HG03439 (cell line): ENCODE measurements around the gene WIPF3.

Experiments used
- ATAC-seq: cut with Tn5 transposase; IDR thresholded peaks from one replicate; pipeline ENCODE4 v1.9.1; 2021; ENCODE audit warnings: mild to moderate bottlenecking, moderate library complexity; ENCODE audit not compliant: unreplicated experiment

The WIPF3 gene, protein sequence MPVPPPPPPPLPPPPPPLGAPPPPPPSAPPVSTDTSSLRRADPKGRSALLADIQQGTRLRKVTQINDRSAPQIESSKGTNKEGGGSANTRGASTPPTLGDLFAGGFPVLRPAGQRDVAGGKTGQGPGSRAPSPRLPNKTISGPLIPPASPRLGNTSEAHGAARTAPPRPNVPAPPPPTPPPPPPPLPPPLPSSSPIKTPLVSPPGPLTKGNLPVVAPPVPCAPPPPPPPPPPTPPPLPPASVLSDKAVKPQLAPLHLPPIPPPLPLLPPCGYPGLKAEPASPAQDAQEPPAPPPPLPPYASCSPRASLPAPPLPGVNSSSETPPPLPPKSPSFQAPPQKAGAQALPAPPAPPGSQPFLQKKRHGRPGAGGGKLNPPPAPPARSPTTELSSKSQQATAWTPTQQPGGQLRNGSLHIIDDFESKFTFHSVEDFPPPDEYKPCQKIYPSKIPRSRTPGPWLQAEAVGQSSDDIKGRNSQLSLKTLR

DNA sequence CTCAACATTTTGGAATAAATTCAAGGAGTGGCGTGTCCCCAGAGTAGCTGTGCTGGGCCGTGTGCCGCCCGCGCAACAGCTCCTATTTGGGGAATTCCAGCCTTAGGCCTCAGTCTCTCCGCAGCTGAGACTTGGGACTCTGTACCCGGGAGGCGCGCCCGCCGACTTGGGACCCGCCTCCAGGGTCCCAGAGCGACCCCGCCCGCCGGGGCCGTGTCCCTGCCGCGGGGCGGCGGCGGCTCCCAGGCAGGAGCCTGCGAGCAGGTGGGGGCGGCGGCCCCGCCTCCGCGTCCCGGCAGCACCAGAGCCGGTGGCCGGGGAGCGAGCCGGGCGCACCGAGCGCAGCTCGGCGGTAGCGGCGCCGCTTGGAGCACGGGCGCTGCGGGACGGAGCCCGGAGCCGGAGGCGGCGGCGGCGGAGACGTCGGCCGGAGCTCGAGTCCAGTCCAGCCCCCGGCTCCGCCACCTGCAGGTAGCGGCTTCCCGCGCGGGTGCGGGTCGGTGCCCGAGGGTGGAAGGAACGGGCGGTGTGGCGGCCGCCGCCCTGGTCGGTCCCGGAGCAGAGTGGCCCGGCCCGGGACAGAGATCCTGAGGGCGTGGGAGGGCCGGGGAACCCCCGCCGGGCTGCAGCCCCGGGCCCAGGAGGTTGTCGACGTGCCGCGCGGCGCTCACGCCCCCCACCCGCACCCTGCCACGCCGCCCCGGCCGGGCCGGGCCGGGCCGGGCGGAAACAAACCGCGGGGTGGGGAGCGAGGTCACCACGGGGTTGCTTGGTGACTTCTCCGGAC, at the start of gene WIPF3:
Gene WIPF3 (plus strand): TSS at position 301 of the 787 bp plus-strand sequence. CDS start 28,217 bp downstream, outside the sequence.
- ATAC-seq = no peak

DNA sequence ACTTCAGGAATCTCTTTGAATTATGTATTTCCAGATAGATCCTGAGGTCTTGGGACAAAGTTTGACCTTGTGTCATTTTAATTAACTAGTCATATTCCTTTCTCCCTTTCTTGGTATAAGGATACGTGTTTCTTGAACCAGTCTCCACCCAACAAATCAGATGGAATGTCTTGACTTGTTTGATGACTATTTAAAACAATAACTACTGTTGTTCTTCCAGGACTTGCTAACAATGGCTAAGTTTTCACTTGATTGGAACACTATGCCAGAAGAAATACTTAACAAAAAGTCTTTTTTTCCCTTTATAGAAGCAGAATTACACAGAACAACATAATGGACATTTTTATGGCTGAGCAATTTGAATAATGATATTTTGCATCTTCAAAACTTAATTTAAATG, 43.0 kb upstream of the WIPF3 start:
- no peak for ATAC-seq

DNA sequence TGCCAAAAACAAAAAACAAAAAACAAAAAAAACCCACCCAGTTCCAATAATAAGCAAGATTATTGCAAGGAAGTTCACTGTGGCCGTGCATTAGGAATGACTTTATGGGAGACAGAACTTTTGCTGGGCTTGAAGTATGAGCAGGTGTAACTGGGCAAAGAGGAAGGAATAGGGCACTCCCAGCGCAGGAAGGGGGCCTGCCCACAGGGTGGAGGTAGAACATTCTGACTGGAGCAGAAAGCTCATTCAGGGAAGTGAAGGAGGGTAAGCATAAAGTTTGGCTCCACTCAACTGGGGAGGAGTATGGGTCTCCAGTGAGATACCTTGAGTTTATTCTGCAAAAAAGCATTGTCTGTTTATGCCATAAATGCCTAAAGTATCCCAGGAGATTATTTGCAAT, 42.1 kb upstream of the WIPF3 start:
- ATAC-seq = no peak

DNA sequence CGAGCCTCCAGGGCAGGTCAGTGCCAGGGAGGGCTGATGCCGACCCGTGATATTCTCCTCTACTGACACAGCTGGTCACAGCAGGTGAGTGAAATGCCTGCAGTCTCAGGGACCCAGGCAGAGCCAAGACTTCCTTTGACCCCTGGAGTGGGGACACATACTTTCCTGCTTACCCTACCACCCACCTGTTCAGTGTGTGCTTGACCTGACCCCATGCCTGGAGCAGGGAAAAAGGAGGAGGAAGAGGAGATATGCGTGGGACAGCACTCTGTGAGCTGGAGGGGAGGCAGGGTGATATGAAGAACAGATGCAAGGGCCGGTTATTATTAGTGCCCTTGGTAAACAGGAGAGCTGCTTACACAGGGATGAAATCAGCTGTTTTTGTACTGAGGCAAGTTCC, 40.8 kb upstream of the WIPF3 start:
- no peak for ATAC-seq

DNA sequence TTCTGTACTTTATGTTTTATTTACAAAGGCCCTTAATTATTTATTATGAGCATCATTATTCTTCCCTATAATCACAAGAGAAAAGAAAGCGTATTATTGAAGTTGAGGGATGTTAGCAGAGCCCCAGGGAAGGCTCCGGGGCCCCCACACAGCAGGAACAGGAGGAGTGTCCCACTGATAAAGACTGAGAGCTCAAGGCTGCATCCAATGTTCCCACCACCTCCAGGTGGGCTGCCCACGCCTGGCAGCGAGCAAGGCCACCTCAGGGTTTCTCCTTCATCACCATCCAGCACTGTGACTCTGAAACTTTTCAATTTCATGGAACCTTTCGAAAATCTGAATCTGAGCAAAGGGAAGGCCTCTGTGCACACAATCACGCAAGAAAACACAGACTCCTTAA, 35.9 kb upstream of the WIPF3 start:
- ATAC-seq = no peak

DNA sequence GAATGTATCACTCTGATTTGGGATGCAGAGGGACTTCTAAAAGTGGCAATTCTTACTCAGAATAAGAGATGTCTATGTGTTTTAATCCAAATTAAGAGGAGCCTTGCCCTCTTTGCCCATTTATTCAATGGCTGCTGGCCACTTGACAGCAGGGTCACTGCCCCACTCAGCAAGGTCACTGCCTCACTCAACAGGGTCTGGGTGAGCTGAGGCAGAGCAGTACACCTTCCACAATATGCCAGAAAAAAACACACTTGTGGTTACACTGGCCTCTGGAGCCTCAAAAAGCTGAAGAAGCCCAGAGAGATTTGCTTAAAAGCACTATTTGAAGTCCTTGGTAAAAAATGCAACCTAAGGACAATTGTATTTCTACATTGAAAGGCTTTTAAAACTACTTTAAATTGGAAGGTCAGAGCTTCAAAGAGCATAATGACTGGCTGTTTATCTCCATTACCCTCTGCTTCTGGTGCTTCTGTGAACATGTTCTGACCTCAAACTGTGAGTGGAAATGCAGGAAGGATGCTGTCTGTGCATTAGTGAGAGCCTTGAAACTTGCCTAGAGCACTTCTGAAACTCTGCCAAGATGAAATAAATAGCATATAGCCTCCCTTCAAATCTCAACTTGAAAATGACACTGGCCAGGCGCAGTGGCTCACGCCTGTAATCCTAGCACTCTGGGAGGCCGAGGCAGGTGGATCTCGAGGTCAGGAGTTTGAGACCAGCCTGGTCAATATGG, 35.1 kb upstream of the WIPF3 start:
- ATAC-seq = no peak

DNA sequence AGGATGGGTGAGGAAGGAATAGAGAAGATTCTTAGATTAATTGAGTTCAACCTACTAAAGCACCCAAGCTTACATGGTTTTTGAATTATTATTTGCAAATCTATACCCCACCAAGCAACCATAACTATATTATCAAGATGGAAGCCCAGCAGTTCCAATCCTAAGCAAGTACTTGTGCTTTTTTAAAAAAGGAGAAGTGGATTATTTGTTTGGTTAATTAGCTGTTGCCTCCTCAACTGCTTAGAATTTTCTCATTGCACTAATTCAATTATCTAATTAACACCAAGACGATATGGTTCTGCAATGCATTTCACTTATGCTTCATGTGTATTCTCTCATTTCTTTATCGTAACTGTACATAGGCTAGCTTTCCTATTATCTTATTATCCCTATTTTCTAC, 27.3 kb upstream of the WIPF3 start:
- no peak for ATAC-seq

DNA sequence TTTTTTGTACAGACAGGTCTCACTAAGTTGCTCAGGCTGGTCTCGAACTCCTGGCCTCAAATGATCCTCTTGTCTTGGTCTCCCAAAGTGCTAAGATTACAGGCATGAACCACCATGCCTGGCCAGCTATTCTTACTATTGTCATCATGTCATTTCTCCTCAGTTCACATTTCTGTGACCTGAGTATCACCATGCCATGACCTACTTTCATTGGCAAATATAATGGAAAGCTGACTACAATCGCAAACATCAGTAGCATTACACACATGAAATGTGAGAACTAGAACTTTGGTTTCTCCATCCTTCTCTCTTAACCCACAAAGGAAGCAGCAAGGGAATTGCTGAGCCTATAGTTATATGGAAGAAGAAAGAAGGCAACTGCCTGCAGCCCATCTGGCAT, 26.0 kb upstream of the WIPF3 start:
- ATAC-seq = no peak

DNA sequence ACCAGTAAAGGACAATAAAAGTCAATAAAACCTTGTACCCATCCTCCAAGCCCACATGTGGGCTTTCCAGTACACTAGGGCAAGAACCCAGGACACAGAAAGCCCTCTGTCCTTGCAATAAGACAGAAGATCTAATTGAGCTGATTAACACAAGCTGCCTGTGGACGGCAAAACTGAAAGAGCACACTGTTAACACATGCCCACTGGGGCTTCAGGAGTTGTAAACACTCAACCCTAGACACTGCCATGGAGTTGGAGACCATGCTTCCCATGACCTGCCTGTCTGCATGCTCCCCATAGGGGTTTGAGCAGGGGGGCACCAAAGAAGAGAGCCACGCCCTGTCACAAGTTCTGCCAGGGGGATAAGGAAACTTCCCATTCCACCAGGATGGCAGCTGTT, 22.6 kb upstream of the WIPF3 start:
- no peak for ATAC-seq

DNA sequence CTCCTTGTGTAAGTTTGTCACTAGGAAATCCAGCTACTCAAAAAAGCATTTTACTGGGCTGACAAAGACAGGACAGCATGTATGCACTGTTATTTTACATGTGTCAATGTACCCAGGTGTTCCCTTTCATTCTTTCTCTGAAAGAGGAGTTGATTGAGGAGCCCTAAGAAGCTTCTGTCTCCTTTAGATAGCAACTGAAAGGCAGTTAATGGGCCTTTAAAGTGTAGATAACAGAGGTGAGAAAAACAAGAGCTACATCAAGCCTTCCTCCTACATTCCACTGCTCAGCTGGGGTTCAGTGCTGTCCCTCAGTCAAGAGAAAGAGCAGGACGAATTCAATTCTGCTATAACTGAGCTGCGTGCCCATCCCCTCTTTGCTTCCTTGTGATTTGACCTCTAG, 12.8 kb upstream of the WIPF3 start:
- no peak for ATAC-seq

DNA sequence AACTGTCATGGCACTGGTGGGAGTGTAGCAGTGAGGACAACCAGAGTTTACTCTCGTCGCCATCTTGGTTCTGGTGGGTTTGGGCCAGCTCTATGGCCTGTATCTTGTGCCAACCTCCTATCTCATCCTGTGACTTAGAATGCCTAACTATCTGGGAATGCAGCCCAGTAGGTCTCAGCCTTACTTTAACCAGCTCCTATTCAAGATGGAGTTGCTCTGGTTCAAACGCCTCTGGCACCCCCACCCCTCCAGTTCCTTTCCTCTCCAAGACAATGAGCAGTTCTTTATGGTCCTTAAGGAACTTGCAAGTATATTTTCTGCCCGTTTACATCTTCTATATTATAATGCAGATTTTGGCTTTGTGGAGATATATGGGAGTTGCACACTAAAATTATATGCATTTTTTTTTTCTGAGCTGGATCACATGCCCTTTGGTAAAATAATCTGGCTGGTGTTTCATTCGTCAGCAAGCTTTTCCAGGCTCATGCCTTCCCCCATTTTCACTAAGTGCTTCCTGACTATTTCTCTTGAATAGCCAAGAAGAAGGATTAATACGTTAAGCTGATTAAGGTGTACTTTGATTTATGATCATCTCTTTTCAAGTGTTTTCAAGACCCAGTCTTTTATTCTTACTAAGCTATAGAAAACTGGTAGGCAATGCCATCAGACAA, 11.2 kb upstream of the WIPF3 start:
- ATAC-seq = no peak

DNA sequence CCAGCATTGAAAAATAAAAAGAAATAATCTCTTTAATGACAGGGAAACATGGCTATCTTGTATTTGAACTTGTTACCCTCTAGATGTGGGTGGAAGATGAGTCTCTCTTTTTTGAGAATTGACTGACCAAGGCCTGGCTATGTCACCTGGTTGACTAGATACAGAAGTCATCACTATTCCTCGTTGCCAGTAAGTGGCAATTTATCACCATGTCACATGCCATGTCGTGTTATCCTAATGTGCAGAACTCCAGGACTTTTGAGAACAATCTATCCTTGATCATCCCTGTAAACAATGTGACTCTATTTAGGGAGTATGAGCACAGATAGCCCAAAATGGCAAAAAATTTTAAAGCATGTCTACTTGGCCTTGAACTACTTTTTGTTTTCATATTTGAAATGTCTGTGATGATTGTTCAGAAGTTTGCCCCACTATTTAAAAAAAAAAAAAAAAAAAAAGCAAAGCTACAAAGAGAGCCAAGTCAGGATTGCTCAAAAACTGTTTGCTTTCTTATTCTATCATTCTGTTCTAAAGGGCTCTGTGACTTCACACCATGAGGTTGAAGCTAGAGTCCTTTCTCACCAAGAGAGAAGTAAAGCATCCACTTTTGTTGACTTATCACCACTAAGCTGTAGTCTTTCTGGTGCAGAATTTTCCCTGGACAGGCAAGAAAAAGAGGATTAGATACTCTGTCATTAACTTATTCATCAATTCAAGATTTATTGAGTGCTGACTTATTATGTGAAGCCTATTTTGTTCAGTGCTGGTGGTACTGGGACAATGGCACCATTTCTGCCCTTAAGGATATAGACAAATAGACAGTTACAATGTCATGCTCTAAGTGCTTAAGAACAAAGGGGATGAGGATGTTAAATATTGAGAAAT, 10.4 kb upstream of the WIPF3 start:
- no peak for ATAC-seq

DNA sequence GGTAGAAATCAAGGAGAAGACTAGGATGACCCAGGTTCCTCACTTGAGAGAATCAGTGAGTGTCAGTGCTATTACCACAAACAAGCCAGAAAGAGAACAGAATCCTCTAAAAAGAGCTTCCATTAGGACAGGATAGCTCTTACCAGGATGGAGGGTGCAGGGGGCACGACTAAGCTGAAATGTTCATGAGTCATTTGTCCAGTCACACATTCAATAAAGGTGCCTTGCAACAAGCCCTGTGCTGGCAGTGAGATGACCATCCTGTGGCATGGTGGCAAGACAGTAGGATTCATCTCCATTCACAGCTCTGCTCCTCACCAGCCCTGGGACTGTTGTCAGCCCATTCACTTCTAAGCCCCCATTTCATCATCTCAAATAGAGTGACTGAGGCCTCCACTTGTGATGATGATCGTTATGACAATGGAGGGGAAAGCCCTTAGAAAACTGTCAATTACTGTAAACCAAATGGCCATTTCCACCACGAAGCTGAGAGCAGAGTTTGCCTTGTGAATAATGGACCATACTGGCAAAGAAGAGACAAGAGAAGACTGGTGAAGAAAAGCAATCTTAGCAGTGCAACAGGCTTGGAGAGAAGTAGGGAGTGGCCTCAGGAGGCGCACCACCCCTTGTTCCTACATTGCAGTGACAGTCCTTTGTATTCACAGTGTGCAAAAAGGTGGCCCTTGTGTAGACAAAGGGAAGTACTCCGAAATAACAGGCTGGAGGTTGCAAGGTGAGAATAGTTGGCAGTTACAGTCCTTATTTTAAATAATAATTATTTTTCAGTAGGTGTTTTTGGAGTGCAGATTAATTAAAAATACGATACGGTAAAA, 9.0 kb upstream of the WIPF3 start:
- no peak for ATAC-seq

DNA sequence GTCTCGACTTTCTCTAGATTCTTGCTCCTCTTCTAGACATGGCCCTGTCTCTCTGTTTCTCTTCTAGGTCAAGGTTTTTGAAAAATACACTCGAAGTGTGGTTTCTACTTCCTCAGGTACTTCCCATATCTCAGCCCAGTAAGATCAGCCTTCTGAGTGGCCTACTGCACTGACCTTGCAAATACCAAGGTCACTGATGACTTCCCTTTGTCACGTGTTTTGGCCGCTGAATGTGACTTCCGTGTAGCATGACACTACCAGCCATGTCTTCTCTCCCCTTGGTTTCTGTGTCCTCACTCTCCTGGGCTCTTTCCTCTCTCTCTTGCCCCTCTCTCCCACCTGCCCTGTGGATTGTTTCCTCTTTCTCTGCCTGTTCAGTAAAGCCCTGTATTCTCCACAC, 7.9 kb upstream of the WIPF3 start:
- no peak for ATAC-seq

DNA sequence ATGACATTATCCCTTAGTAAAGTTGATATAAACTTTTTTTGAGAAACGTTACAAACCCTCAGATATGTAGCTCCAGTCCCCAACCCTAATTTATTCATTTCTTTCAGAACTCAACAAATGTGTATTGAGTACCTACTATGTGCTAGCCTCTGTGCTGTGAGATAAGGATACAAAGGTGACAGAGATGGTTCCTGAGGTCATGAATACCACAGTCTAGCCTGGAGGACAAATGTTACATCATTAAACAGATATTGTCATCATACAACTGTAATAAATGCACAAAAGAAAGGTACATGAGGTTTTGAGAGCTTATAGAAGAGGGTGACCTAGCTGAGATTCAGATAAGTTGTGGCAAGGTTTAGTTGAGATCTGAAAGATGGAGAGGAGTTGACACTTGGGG, 4.4 kb upstream of the WIPF3 start:
- no peak for ATAC-seq

DNA sequence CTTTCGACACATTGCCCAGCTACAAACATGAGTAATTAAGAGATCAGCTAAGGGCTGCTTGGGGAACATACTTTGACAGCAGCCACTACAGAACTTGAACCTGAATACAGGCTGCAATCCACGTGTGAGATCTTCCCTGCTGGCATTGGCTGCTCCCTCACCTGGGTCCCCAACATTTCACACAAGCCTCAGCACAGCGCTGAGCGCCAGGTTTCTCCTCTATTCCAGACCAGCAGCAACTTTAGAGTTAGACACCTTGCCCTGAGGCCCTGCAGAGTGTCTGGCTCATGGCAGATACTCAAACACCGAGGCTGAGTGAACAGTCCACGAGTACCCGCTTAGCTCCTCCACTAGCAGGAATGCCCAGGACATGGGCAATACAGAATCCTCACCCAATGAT, 1.3 kb upstream of the WIPF3 start:
- ATAC-seq = no peak

DNA sequence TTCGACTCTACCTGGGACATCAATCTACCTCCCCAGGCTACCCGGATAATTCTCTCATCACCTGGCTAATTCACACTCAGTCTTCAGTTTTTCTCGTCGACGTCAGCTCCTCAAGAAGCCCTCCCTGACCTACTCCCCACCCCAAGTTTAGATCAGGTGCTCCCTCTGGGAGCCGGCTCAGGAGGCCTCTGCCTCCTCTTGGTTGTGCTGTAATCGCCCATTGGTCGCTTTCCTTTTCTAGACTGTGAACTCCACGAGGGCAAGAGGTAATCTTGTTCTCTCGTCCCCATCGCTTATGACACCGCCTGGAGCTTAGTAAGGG, 461 bp upstream of the WIPF3 start:
- no peak for ATAC-seq

DNA sequence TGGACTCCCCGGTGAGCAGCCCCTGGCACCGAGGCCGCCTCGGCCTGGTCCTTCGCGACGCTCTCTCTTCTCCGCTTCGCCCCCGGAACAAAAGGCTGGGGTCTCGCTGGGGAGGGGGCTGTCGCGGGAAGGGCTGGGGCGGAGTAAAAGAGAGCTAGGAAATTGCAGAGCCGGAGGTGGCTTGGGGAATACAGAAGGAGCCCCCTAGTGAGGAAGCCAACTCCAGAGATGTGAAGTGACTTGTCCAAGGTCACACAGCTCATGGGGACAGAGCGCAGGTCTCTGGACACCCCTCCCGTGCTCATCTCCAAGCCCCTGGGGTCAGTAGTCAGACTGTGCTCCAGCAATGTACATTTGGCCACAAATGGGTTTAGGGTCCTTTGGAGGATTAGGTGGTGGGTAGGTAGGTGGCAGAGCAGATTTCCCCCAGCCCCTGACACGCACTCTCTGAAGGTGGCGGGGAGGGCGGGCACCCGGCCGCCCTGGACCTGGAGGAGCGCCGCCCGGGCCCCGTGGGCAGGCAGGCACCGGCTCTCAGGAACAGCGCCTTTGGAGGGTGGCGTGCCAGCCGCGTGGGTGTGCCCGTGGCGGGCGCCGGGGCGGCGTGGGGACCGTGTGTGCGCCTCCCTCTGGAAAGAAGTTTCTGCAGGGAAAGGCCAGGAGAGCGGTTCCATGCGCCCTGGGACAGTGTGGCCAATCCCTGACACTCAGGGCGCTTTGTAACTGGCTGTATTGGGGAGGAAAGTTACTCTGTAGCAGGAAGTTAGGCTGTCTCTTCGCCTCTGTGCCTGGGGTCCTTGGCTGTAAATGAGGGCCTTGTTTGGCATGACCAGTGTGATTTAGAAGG, 910 bp downstream of the WIPF3 start:
- no peak for ATAC-seq
